GM18499 (cell line): ENCODE results near the gene ADRA2C.
"Not testable (repeated sequence)": the region's sequence is repeated elsewhere in the genome, so short reads cannot be mapped to it uniquely, and the experiment has no call there.

Source experiments
- ATAC-seq: cut with Tn5 transposase; IDR thresholded peaks from one replicate; pipeline ENCODE4 v1.9.1; 2021; ENCODE audit warnings: moderate number of reproducible peaks; ENCODE audit not compliant: insufficient read depth, unreplicated experiment

Gene ADRA2C

DNA sequence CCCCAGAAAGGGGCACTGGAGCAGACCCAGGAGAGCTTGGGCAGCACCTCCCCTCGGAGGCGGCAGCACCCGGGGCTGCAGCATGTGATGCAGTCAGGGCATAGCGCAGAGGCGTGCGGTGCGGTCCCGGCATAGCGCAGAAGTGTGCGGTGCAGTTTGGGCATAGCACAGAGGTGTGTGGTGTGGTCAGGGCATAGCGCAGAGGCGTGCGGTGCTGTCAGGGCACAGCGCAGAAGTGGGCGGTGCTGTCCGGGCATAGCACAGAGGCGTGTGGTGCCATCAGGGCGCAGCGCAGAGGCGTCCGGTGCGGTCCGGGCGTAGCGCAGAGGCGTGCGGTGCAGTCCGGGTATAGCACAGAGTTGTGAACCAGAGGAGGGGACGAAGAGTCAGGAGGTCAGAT is 42.8 kb downstream of the ADRA2C start:
- ATAC-seq, result no peak

GRCh38 chr4:3809451-3810110 is 43.4 kb downstream of the ADRA2C start:
- no peak for ATAC-seq

DNA sequence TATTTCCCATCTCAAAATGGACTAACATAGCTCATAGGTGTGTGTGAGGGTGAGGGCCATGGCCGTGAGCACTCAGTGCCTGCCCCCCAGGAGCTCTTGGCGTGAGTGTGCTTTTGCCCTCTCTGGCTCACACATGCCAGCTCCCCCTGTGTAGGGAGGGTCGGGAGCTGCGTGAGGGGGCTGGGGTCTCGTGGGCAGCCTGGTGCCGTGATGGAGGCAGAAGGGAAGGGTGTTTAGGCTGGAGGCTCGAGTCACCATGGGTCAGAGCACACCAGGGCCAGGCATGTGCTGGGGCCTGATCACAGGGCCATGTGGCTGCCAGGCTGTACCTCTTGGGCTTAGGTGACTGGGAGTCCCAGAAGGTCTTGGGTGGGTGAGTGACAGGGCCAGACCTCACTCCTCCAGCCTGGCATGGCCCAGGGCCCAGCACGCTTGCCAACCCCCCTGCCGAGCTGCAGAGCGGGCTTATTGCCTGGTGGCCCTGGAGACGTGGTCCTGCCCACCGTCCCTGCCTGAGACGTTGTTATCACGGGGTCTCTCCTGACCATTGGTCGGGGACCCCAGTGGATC is 44.0 kb downstream of the ADRA2C start:
- no peak for ATAC-seq

DNA sequence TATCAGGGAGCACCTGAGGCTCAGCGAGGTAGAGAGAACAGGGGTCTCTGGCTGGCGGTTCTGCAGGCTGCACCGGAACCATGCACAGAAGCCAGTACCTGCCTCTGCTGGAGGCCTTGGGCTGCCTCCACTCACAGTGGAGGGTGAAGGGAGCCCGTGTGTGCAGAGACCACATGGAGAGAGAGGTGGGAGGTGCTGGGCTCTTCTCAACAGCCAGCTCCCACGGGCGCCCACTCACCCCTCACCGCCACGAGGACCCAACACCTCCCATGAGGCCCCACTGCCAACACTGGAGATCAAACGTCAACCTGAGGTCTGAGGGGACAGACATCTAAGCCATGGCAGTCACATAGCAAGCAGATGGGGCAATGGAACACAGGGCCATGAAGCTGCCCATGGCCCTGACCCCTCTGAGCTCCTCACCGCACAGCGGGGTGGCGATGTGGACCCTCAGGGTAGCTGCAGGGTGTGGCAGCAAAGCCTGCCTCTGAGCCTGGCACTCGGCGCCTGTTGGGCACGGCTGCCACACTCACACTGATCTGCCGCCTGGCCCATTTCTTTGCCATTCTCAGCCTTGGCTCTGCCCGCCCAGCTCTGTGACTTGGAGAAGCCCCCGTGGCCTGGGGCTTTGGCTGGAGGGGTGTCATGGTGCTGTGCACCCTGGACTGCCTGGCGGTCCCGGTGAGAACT is 44.8 kb downstream of the ADRA2C start:
- ATAC-seq, result no peak

DNA sequence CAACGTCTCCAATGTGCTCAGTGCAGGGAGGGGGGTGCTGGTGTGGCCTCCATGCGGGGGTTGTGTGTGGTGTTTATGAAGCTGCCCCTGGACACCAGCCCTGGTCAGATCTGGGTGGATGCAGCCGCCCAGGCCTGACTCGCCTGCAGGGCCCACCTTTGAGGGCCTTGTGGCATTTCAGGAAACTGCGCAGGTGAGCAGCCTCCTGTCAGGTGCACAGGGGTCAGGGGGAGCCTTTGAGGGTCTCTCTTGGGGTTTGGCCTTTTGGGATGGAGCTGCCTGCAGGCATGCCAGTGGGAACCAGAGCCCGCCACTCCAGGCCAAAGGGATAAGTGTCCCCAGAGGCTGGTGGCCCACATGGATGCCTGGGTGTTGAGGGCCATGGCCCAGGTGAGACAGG is 45.4 kb downstream of the ADRA2C start:
- ATAC-seq, result no peak

- ATAC-seq, result no peak
Observed at GRCh38 chr4:3812211-3812934, 46.2 kb downstream of the ADRA2C start.

- ATAC-seq, result no peak
Observed at GRCh38 chr4:3813151-3814052, 47.2 kb downstream of the ADRA2C start.

DNA sequence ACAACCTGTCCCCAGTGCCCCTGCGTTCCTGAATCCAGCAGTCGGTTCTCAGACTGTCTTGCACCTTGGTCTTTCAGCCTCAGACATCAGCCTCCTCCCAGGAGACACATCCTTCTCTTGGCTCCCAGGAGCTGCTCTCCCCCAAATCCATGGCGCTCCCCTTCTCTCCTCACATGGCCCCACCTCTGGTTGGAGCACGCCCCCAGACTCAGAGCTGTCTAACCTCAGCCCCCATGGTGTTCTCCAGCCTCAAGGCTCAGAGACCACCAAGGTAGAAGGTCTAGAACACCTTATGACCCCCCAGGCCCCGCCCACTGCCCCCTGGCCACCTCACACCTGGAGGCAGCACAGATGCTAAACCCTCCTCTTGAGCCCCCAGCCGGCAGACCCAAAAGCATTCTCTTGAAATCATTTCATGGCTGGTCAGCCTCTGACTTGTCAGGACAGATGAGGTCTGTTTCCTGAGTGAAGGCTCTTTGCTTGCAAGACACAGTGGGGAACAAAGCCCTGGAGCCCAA is 47.9 kb downstream of the ADRA2C start:
- ATAC-seq, result no peak

GRCh38 chr4:3814838-3815237 is 48.7 kb downstream of the ADRA2C start:
- ATAC-seq, result not testable (repeated sequence)

DNA sequence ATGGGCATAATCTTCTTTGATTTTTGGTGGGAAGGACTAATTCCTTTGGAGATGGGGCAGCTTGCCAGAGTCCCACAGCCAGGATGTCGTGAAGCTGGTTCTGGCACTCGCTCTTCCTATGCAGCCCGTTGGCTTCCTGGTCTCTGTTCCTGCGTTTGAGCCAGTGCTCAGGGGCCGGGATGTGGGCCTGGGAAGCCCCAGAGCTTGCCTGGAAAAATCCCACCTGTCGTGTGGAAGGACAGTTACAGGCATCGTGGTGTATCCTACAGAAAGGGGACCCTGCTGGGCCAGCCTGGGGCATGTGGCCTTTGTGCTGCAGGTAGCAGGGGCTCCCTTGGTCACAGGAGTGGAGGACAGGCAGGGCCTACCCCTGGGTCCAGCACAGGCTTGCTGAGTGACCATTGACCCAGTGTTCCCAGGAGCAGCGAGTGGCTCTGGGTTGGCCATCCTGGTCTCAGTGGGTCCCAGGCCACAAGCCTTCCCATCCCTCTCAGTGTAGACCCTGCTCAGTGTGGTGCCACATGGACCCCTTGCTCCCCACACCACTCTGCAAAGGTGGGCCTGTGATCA is 50.2 kb downstream of the ADRA2C start:
- ATAC-seq, result no peak

- no peak for ATAC-seq
Observed at GRCh38 chr4:3816983-3817960, 51.1 kb downstream of the ADRA2C start.
